GM18858 (cell line): ENCODE data around the gene ACE.

Experiments
- ATAC-seq: cut with Tn5 transposase; IDR thresholded peaks from one replicate; pipeline ENCODE4 v1.9.1; 2021; ENCODE audit not compliant: unreplicated experiment

ACE gene

DNA sequence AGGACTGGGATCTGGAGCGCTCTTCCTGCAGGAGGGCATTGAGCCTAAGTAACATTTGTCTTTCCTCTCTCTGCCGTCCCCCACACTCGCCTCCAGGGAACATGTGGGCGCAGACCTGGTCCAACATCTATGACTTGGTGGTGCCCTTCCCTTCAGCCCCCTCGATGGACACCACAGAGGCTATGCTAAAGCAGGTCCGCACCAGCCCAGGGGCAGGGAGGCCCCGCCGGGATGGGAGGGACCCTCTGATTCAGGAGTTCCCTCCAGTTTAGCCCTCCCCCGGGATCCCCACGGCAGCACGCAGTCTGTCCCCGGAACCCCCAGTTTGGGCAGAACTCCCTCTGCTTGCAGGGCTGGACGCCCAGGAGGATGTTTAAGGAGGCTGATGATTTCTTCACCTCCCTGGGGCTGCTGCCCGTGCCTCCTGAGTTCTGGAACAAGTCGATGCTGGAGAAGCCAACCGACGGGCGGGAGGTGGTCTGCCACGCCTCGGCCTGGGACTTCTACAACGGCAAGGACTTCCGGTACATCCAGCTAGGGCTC lies 14.1 kb downstream of the ACE start:
- ATAC-seq: no peak

DNA sequence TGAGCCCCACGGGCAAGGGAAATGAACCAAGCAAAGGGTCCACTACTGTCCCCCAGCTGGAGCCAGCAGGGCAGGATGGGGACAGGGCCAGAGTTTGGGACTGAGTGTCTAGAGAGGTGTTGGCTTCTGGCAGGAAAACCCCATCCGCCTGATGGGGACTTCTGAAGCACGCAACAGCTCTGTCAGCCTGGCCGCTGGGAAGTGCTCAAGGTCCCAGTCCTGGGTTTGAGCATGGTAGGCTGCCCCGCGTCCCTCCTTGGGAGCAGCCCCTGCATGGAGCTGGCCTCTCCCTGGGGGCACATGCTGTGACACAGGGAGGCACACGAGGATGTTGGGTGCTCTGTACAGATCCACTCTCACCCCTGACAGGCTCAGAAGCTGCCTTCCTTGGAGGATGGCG lies 14.6 kb downstream of the ACE start:
- no peak for ATAC-seq

DNA sequence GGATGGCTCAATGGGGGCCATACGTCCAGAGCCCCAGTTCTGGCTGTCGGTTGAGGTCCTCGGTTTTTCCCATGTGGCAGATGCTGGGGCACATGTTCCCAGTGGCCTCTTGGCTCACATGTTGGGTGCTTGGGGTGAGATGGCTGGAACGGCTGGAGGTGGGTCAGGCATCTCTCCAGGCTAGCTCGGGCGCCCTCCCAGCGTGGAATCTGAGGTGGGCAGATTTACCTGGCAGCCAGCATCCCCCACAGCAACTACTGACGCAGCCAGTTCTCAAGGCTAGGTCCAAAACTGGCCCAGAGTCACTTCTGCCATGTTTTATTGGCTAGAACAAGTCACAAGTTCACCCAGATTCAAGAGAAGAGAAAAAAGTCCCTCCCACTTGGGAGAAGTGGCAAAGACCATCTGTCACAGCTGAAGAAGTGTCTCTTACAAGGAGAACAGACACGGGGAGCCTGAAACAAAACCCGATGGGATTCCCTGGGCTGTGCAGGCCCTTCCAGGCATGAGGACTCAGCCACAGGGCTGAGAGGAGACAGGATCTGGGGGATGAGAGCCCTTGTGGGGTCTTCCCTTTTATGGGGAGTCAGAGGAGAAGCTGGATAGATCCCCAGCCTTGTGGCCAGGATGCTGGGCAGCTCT lies 15.2 kb downstream of the ACE start:
- ATAC-seq: no peak

DNA sequence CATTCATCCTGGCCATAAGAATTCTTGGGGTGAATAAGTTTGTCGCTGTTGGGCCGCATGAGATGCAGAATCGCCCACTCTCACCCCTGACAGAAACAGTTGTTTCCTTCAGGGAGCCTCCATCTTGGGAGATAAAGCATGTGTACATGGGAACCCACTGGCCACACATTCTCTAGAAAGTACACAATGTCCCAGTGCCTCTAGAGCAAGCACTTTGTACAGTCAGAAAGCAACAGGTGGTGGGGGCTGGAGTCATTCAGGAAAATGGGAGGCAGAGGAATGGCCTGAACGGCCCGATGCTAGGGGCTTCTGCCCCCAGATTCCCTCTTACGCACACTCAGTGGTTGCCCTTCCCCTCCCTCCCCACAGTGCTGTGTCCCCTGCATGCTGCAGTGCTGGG lies 16.1 kb downstream of the ACE start:
- ATAC-seq: no peak

DNA sequence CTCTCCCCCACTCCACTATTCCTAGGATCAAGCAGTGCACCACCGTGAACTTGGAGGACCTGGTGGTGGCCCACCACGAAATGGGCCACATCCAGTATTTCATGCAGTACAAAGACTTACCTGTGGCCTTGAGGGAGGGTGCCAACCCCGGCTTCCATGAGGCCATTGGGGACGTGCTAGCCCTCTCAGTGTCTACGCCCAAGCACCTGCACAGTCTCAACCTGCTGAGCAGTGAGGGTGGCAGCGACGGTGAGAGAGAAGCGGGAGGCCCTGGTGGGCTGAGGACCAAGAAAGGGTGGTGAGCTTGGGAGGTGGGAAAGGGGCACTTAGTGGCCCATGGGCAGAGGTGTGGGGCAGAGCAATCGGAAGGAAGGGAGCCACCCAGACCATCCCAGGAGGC lies 16.6 kb downstream of the ACE start:
- no peak for ATAC-seq

DNA sequence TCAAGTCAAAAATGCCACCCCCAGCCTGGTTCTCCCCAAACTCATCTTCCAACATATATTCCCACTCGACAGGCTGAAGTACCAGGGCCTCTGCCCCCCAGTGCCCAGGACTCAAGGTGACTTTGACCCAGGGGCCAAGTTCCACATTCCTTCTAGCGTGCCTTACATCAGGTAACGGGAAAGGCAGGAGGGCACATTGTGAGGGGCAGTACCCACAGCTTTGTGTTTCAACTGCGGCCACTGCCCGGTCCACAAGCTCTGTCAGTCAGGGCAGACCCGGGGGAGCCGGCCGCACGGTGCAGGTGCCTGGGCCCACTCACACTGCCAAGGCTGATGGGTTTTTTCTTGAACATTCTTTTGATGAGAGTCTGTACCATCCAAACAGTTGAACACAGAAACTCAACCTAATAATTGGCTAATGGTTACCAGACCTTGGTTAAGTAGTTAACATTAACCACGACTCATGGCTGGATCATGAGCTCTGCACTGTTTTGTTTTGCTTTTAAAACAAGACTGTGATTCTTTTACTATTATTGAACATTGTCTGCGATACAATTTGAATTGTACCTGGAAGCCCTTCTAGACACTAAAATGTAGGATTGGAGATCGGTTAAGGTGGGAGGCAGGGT lies 17.6 kb downstream of the ACE start:
- ATAC-seq: no peak

DNA sequence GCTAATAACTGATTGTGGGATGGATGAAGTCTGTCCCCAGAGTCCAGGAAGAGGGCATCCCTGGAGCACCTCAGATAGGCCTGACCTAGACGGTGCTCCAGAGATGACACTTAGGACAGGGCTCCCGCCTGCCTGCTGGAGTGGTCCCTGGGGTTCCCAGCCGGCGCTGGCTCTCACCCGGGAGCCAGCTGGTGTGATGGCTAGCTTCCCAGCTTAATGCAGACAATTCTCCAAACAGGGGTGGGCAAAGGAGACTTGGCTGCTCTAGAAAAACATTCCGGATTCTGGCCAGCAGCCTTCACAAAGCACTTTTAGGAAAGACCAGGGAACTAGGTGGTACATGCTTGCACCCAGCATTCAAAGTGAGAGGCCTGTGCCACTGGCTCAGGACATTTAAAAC lies 18.6 kb downstream of the ACE start:
- no peak for ATAC-seq

DNA sequence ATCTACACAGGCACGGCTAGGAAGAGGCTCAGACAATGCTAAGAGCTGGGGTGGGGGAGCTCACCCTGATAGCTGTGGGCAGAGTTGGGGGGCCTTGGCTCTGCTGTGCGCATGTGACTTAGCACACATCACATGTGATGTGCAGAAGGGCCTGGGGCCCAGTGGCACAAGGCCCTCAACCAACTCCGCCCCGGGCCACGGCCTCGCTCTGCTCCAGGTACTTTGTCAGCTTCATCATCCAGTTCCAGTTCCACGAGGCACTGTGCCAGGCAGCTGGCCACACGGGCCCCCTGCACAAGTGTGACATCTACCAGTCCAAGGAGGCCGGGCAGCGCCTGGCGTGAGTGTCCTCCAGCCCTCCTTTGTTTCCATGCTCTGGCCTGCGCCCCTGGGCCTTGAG lies 19.3 kb downstream of the ACE start:
- ATAC-seq: no peak

DNA sequence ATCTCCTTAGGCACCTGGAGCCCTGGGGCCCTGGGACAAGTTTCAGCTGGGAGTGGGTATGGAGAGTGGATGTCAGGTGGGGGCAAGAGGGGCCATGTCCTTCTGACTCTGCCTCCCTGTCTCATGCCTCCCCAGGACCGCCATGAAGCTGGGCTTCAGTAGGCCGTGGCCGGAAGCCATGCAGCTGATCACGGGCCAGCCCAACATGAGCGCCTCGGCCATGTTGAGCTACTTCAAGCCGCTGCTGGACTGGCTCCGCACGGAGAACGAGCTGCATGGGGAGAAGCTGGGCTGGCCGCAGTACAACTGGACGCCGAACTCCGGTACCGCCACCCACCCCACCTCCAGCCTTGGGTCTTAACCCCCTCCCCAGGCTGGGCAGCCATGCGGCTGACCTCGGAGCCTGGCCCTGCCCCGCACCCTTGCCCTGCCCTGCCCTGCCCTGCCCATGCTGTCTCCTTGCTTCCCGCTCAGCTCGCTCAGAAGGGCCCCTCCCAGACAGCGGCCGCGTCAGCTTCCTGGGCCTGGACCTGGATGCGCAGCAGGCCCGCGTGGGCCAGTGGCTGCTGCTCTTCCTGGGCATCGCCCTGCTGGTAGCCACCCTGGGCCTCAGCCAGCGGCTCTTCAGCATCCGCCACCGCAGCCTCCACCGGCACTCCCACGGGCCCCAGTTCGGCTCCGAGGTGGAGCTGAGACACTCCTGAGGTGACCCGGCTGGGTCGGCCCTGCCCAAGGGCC lies 20.0 kb downstream of the ACE start:
- no peak for ATAC-seq

DNA sequence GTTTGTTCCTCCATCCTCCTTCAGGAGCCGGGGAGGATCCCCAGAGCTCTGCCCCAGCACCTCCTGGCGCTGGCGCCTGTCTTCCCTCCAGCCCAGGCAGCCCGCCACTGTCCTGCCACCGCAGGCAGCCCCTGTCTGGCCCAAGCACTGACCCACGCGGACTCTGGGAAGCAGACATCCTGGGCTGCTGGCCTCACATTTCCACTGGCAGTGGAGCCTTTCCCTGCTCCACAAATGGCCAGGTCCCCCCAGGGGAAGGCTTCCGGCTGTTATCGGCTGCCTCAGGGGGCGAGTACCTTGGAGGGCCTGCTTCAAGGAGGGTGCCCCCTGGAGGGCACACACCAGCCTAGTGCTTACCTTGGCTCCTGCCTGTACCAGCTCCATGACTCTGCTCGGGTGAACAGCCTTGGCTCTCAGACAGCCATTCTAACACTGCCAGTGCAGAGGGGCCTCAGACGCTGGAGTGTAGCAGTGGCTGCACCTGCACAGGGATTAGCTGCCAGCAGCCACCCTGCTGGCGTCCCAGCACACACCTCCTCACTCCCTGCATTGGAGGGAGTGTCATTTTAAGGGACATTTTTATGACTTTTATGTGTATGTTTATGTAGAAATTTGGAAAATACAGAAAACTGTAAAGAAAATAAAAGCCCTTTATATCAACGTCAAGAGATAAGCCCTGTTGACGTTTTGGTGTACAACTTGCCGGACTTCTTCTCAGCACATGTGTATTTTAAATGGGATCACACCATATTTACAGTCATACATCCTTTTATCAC lies 21.0 kb downstream of the ACE start:
- no peak for ATAC-seq

DNA sequence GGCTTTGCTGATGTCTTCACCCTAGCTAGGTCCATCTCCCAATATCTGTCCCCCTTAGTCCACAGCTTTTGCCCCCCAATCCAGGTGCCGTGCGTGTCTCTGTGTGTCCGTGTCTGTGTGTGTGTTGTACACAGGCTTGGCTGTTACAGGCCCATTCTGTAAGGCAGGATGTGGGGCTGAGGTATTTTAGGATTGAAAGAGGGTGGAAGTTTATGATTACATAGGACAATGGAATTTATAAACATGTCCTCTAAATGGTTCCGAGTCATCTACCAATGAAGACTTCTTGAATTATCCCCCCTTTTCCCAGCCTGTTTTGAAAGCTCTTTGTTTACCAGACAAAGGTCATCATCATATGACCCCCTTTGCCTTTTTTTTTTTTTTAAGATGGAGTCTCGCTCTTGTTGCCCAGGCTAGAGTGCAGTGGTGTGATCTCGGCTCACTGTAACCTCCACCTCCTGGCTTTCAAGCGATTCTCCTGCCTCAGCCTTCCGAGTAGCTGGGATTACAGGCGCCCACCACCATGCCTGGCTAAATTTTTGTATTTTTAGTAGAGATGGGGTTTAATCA lies 21.9 kb downstream of the ACE start:
- ATAC-seq: no peak

DNA sequence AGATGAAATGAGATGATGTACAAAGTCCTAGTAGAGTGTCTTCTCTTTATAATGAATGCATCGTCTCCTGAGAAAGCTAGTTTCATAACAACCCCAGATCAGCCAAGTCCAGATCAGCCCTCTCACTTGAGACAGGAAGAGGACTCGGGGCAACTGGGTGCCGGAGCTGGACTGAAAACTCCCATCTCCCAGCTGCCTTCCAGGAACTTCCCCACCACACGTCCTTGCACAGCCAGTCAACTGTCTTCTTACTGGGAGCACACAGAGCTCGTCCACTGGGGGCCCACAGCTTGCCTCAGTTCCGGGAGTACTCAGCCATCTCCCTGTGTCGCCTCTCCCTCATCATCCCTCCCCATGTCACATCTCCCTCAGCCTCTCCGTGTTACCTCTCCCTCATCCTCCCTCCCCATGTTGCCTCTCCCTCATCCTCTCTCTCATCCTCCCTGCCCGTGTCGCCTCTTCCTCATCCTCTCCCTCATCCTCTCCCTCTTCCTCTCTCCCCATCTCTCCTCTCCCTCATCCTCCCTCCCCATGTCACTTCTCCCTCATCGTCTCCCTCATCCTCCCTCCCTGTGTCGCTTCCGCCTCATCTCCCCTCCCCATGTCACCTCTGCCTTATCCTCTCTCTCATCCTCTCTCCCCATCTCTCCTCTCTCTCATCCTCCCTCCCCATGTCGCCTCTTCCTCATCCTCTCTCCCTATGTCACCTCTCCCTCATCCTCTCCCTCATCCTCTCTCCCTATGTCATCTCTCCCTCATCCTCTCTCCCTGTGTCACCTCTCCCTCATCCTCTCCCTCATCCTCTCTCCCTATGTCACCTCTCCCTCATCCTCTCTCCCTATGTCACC lies 23.9 kb downstream of the ACE start:
- ATAC-seq: no peak

DNA sequence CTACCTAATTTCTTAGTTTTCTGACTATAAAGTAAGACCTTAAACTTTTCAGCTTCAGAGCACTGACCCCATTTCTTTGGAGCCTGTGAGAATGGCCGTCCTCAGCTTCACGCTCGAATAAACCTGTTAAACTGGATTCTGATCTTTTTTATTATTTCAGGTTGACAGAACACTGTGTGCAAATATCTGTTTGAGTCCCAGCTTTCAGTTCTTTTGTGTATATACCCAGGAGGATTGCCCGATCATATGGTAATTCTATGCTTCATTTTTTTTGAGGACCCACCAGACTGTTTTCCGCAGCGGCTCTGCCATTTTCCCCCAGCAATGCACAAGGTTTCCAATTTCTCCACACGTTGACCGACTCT lies 26.5 kb downstream of the ACE start:
- no peak for ATAC-seq

DNA sequence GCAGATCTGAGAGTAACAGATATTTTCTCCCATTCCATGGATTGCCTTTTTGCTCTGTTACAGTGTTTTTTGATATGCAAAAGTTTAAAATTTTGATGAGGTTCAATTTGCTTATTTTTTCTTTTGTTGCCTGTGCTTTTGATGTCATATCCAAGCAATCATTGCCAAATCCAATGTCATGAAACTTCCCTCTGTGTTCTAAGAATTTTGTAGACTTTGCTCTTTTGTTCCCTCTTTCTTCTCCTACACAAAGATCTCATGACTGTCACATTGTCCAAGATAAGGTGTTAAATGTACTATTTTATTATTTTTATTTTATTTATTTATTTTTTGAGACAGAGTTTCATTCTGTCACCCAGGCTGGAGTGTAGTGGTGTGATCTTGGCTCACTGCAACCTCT lies 27.4 kb downstream of the ACE start:
- ATAC-seq: no peak

DNA sequence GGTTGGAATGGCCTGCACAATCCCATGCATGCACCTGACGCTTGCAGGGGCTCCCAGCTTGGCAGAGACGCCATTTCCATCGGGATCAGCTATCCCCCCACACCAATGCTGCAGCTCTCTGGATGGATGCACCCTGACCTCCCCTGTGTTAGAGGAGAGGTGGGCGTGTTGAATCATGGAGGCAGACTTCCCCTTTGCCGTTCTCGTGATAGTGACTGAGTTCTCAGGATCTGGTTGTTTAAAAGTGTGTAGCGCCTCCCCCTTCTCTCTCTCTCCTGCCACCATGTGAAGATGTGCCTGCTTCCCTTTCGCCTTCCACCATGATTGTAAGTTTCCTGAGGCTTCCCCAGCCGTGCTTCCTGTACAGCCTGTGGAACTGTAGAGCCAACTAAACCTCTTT lies 28.5 kb downstream of the ACE start:
- ATAC-seq: no peak

DNA sequence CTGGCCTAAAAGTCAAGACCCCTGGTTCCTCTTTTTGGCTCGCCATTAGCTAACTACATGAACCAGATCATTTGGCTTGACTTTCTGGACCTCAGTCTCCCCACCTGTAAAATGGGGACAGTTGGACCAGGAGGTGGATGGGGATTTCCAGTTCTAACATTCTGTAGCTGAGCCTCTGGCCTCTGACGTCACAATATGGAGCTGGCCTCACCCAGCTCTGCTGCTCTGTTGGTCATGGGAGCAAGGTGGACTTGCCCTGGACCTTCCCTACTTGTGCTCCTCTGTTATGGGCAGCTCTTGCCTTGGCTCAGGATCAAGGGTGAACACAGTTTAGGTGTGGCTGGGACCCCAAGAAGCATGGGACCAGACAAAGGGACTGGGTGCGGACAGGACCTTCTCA lies 29.8 kb downstream of the ACE start:
- ATAC-seq: no peak

DNA sequence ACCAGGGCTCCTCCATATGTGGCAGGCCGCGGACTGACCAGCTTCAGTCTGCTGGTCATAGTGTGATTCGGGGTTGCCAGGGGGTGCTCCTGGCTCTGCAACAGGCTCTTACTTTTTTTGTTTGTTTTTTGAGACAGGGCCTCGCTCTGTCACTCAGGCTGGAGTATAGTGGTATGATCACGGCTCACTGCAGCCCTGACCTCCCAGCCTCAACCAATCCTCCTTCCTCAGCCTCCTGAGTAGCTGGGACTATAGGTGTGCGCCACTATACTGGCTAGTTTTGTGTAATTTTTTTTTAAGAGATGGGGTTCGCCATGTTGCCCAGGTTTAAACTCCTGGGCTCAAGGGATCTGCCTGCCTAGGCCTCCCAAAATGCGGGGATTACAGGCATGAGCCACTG lies 34.5 kb downstream of the ACE start:
- ATAC-seq: no peak

DNA sequence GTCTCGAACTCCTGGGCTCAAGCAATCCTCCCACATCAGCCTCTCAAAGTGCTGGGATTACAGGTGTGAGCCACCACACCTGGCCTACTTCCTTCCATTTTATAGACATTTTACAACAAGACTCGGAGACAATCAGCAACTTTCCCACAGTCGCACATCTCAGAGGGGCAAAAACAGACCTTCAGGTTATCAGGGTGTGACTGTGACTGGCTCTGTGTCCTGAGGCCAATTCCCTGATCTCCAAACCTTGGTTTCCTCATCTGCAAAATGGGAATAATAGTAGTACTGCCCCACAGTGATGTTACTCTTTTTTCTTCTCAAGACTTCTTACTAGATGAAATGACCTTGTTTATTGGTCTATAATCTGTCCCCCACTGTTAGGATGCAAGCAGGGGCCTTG lies 35.5 kb downstream of the ACE start:
- no peak for ATAC-seq

DNA sequence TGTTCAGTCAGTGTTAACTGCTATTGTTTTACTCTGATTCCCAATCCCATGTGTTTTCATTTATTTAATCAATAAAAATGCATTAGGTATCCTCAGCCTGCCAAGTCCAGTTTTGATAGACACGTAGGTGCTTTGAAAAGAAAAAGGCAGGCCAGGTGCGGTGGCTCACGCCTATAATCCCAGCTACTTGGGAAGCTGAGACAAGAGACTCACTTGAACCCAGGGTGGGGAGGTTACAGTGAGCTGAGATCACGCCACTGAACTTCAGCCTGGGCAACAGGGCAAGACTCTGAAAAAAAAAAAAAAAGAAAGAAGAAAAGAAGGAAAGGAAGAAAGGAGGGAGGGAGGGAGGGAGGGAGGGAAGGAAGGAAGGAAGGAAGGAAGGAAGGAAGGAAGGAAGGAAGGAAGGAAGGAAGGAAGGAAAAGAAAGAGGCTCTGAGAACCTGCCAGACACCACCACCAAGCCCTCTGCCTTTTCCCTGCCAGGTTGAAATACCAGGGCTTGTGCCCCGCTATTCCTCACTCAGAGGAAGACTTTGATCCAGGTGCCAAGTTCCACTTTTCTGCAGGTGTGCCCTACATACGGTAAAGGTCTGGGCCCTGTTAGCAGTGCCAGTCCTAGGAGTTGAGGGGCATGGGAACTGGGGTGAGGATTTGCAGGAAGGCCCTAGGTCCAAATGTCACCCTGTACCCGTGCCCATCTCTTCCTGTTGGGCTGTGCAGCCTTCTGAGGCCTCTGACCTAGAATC lies 36.2 kb downstream of the ACE start:
- no peak for ATAC-seq

DNA sequence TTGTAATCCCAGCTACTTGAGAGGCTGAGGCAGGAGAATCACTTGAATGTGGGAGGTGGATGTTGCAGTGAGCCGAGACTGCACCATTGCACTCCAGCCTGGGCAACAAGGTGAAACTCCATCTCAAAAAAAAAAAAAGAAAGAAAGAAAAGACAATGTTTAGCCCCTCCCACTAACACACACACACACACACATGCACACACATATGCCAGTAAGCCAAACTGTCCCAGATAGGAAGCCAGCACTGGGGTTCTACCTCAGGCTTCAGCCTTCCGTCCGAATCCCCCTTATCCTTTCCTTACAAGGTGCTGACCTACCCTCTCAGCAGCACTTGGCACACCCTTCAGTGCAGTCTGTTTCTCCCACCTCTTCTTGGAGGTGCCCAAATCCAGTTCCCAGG lies 37.6 kb downstream of the ACE start:
- no peak for ATAC-seq
